ENCODE measurements around the gene ORC1.

ORC1 gene

DNA sequence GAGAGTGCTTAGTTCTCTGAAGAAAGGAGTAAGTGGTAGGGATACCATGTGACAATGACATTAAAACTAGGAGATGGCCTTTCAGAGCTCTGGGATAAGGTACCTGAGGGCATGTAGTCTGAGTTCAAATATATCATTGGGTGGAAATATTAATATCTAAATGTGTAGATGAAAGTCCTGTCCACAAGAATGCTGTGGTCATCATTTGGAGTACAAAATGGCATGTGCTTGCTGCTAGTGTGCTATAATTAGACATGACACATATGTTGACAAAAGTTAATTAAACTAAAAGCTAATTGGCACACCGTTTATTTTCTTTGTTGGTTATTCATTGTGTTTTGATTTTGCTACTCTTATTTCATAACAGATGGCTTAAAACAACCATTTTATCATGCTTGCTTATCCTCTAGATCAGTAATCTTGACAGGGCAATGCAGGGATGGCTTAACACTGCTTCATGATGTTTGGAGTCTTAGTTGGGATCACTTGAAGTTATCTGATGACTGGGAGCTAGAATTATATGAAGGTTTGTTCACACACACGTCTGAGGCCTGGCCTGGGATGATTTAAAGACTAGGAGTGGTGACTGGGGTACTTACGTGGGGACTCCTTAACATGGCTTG, 69.2 kb downstream of the ORC1 start:
- H3K4me3 ChIP-seq (ENCODE audit: low read depth, low read length): no peak overlapping the region
- DNase-seq (ENCODE audit: low read depth): no peak

DNA sequence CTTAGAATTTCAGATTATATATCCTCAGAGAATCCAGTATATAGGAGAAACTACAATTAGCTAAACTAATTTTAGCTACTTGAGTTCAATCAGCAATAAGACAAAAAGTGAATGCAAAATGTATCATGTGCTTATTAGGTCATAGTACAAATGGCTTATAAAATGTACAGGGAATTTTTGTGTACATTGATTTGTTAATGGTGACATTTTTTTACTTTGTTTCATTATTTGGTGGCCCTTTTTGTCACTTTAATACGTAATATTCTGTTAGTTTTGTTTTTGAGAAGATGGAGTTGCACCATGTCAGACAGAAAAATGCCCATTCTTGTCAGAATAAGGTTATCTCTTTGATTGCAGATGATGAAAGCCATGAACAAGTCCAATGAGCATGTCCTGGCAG, 71.8 kb downstream of the ORC1 start:
- DNase-seq (ENCODE audit: low read depth): no peak
- no peak overlapping the region for H3K4me3 ChIP-seq (ENCODE audit: low read depth, low read length)
- TF ChIP-seq, protein P1, sequence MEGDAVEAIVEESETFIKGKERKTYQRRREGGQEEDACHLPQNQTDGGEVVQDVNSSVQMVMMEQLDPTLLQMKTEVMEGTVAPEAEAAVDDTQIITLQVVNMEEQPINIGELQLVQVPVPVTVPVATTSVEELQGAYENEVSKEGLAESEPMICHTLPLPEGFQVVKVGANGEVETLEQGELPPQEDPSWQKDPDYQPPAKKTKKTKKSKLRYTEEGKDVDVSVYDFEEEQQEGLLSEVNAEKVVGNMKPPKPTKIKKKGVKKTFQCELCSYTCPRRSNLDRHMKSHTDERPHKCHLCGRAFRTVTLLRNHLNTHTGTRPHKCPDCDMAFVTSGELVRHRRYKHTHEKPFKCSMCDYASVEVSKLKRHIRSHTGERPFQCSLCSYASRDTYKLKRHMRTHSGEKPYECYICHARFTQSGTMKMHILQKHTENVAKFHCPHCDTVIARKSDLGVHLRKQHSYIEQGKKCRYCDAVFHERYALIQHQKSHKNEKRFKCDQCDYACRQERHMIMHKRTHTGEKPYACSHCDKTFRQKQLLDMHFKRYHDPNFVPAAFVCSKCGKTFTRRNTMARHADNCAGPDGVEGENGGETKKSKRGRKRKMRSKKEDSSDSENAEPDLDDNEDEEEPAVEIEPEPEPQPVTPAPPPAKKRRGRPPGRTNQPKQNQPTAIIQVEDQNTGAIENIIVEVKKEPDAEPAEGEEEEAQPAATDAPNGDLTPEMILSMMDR (IDR thresholded peaks at IDR 0.05; ENCODE audit: insufficient read depth, low read depth, low read length, missing control alignments): no peak

More for the DNA sequence above, 69.2 kb downstream of the ORC1 start:
- TF ChIP-seq, protein P1 (IDR thresholded peaks at IDR 0.05; ENCODE audit: insufficient read depth, low read depth, low read length, missing control alignments): no peak

DNA sequence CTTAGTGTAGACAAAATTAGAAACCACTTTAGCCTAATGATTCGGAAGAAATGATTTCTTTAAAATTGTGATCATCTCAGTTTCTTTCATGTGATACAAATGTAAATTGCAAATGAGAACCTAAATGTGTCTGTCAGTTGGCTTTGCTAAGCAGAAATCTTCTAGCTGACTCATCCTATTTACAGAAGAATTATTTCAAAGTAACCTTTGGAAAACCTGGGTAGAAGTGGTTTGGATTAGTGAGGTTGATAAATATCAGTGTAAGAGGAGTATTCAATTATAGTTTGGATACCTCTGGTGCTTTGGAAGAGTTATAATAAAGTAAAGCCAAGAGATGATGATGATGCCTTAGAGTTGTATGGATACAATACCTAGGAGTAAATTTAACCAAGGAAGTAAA, 75.6 kb downstream of the ORC1 start:
- no peak overlapping the region for H3K4me3 ChIP-seq (ENCODE audit: low read depth, low read length)
- DNase-seq (ENCODE audit: low read depth): no peak
- TF ChIP-seq, protein P1 (IDR thresholded peaks at IDR 0.05; ENCODE audit: insufficient read depth, low read depth, low read length, missing control alignments): no peak

DNA sequence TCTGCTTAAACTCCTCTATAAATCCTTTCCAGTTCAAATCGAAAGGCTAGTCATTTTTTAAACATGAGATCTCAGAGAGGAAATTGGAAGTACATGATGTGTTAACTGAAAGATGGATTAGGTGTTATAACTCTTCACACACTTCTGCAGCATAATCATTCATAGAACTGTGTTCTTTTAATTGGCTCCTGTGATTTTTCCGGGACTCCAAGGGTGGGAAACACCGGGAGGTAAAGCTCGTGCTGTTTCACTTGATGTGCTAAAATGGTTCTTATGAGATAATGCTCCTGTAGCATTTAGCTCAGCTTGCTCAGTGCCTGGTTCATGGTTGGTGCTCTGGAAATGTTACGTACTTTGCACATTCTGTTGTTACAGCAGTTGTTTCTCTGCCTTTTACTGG, 78.4 kb downstream of the ORC1 start:
- H3K4me3 ChIP-seq (ENCODE audit: low read depth, low read length): no peak overlapping the region
- TF ChIP-seq, protein P1 (IDR thresholded peaks at IDR 0.05; ENCODE audit: insufficient read depth, low read depth, low read length, missing control alignments): no peak
- no peak for DNase-seq (ENCODE audit: low read depth)

DNA sequence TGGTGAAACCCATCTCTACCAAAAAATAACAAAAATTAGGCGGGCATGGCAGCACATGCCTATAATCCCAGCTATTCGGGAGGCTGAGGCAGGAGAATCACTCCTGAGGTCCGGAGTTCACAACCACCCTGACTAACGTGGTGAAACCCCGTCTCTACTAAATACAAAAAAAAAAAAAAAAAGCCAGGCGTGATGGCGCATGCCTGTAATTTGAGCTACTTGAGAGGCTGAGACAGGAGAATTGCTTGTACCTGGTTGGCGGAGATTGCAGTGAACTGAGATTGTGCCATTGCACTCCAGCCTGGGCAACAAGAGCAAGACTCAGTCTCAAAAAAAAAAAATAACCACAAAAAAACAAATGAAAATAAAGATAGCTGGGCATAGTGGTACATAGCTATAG, 80.5 kb downstream of the ORC1 start:
- TF ChIP-seq, protein P1 (IDR thresholded peaks at IDR 0.05; ENCODE audit: insufficient read depth, low read depth, low read length, missing control alignments): no peak
- DNase-seq (ENCODE audit: low read depth): no peak
- H3K4me3 ChIP-seq (ENCODE audit: low read depth, low read length): no peak overlapping the region

Measured in GM12865 (cell line).